GM18505 (cell line): Measurements from ENCODE around the gene TGM5.
A peak's percentile ranks its signal among the peaks of the same experiment; 100 is the strongest.

ENCODE experiments used
- ATAC-seq: cut with Tn5 transposase; IDR thresholded peaks from one replicate; pipeline ENCODE4 v1.9.1; 2021; ENCODE audit not compliant: unreplicated experiment
- POLR2A ChIP-seq: IDR thresholded peaks from 4 replicates; pipeline ENCODE4 v1.6.1; 2011; ENCODE audit warnings: borderline replicate concordance; ENCODE audit not compliant: insufficient read depth, insufficient read length; ENCODE audit errors: extremely low read depth

TGM5 gene

GRCh38 chr15:43268111-43269105, 1.7 kb upstream of the TGM5 start:
- ATAC-seq = no peak
- no peak for TF ChIP-seq POLR2A

GRCh38 chr15:43267439-43267838, 711 bp upstream of the TGM5 start:
- TF ChIP-seq POLR2A = no peak
- no peak for ATAC-seq

GRCh38 chr15:43266386-43266785, 342 bp downstream of the TGM5 start:
- TF ChIP-seq POLR2A = no peak
- no peak for ATAC-seq

GRCh38 chr15:43260011-43260615, 6.6 kb downstream of the TGM5 start:
- no peak for ATAC-seq
- no peak for TF ChIP-seq POLR2A

GRCh38 chr15:43258781-43259180, 7.9 kb downstream of the TGM5 start:
- no peak for ATAC-seq

GRCh38 chr15:43256341-43256740, 10.4 kb downstream of the TGM5 start:
- no peak for TF ChIP-seq POLR2A
- no peak for ATAC-seq

More at GRCh38 chr15:43258781-43259180, 7.9 kb downstream of the TGM5 start:
- no peak for TF ChIP-seq POLR2A

- no peak for TF ChIP-seq POLR2A
- no peak for ATAC-seq
These were observed 11.4 kb downstream of the TGM5 start for GRCh38 chr15:43255376-43255775.

GRCh38 chr15:43253431-43254403, 13.0 kb downstream of the TGM5 start:
- TF ChIP-seq POLR2A = no peak
- no peak for ATAC-seq

GRCh38 chr15:43251871-43252250, 14.9 kb downstream of the TGM5 start:
- no peak for ATAC-seq
- TF ChIP-seq POLR2A = no peak

GRCh38 chr15:43251185-43251870, 15.4 kb downstream of the TGM5 start:
- ATAC-seq = no peak
- TF ChIP-seq POLR2A = no peak

GRCh38 chr15:43250785-43251184, 15.9 kb downstream of the TGM5 start:
- no peak for ATAC-seq
- no peak for TF ChIP-seq POLR2A

GRCh38 chr15:43249699-43250203, 17.0 kb downstream of the TGM5 start:
- no peak for TF ChIP-seq POLR2A
- ATAC-seq = peak; percentile 38

GRCh38 chr15:43249236-43249635, 17.5 kb downstream of the TGM5 start:
- ATAC-seq = no peak
- TF ChIP-seq POLR2A = no peak

GRCh38 chr15:43246261-43246774, 20.4 kb downstream of the TGM5 start:
- TF ChIP-seq POLR2A = no peak
- no peak for ATAC-seq
